Common myeloid progenitor, CD34-positive (primary cell): ENCODE results near the gene DPF3.

Experiments
- CTCF ChIA-PET: fragments of 350-600 bp; sonication (Branson Sonifier 250); formaldehyde crosslinking; loops from one replicate; lab custom pipeline; 2021; ENCODE audit warnings: antibody characterized with exemption; lab: Charles Lee
- POLR2A ChIA-PET: fragments of 350-600 bp; sonication (Branson Sonifier 250); formaldehyde crosslinking; loops from one replicate; lab custom pipeline; 2021; ENCODE audit warnings: antibody characterized with exemption; lab: Charles Lee
- DNase-seq, 3 donors: peaks; one replicate each; pipeline versions ENCODE4 v3.0.0 to v3.0.0-alpha.2; 2013
- H3K27ac ChIP-seq, 2 experiments: 1 replicate in 1 of 2; 2 replicates in 1 of 2; pipeline ENCODE4 v1.7.0; 2013; ENCODE audit warnings: inconsistent platforms in 2 of 2, low read length in 2 of 2, mild to moderate bottlenecking in 2 of 2, low read depth in 1 of 2, moderate library complexity in 1 of 2; ENCODE audit not compliant: severe bottlenecking in 2 of 2, insufficient read depth in 1 of 2, poor library complexity in 1 of 2
- H3K27me3 ChIP-seq, 5 experiments: replicated peaks in 2 of 5; 1 replicate in 3 of 5; 2 replicates in 2 of 5; pipeline versions ENCODE4 v1.6.1 to v1.7.0; 2013; ENCODE audit warnings: low read length in 4 of 5, mild to moderate bottlenecking in 2 of 5, moderate library complexity in 2 of 5, inconsistent platforms in 1 of 5; ENCODE audit not compliant: insufficient read depth in 5 of 5, control insufficient read depth in 4 of 5
- H3K36me3 ChIP-seq, 4 experiments: 1 replicate in 2 of 4; 2 replicates in 2 of 4; pipeline versions ENCODE4 v1.6.1 to v1.7.0; 2013; ENCODE audit warnings: low read length in 3 of 4, control low read depth in 1 of 4, mild to moderate bottlenecking in 1 of 4; ENCODE audit not compliant: control insufficient read depth in 4 of 4, insufficient read depth in 4 of 4
- H3K4me1 ChIP-seq, 4 experiments: 1 replicate in 3 of 4; 2 replicates in 1 of 4; pipeline versions ENCODE4 v1.6.1 to v1.7.1; 2013; ENCODE audit warnings: low read length in 3 of 4, mild to moderate bottlenecking in 3 of 4, control low read depth in 1 of 4, inconsistent platforms in 1 of 4, moderate library complexity in 1 of 4; ENCODE audit not compliant: control insufficient read depth in 4 of 4, insufficient read depth in 4 of 4; ENCODE audit errors: control extremely low read depth in 1 of 4
- H3K4me3 ChIP-seq, 7 experiments: 1 replicate in 4 of 7; 2 replicates in 3 of 7; pipeline versions ENCODE4 v1.5.1 to v1.7.0; 2013; ENCODE audit warnings: mild to moderate bottlenecking in 7 of 7, low read length in 6 of 7, moderate library complexity in 6 of 7, inconsistent platforms in 2 of 7, low read depth in 2 of 7, control low read depth in 1 of 7; ENCODE audit not compliant: insufficient read depth in 4 of 7, control insufficient read depth in 1 of 7; ENCODE audit errors: extremely low read depth in 1 of 7
- H3K9me3 ChIP-seq, 5 experiments: 1 replicate in 4 of 5; 2 replicates in 1 of 5; pipeline versions ENCODE4 v1.6.1 to v1.7.1; 2013; ENCODE audit warnings: low read length in 4 of 5, mild to moderate bottlenecking in 2 of 5, inconsistent platforms in 1 of 5, low read depth in 1 of 5, moderate library complexity in 1 of 5; ENCODE audit not compliant: control insufficient read depth in 4 of 5, insufficient read depth in 2 of 5; ENCODE audit errors: control extremely low read depth in 1 of 5
- WGBS: methylation state at CpG from one replicate; pipeline ENCODE4 v1.1.5; 2013; ENCODE audit not compliant: insufficient coverage; 5-methylcytosine and 5-hydroxymethylcytosine counted together

Gene DPF3

DNA sequence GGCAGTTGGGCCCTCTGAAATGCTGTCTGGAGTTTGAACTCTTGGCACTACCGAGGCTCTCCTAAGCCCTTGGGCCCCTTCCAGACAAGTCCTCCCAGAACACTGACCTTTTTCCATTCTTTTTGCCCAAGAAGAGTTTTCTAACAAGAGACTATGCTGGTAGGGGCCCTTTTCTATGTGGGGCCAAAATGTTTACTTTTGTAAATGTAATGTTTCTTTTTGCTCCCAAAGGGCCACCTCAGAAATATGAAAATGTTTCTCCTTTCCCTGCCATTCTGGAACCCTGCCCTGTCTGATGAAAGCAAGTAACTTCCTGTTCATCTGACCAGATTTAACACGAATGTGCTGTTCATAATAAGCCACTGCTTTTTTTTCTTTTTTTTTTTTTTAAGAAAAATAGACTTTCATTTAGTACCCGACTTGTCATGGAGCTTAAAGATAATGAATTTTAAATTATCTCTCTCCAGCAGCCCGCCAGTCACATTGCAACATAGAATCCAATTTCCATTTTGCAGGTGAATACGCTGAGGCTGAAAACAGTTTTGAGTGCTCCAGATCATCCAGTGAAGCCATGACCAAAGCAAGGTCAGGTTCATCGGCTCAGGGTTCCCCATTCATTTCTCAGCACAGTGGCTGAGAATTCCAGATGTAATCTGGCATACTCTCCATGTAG is 169.9 kb downstream of the DPF3 start:
- WGBS = 91% methylated on average over 4 of the region's 6 CpGs
- ChIA-PET POLR2A (no interaction called here), CTCF (interaction anchor here (0.6 kb wide), 1 partner anchor 98 kb away, joined by 3 read pairs; no protein-coding TSS in a partner anchor)
- Histone ChIP-seq H3K36me3 (no peaks in the 10 kb centered on the region), H3K27ac (no peak overlapping the region), H3K9me3 (peaks cover 0 to 2% (median 0%) of the 10 kb centered on the region in 5 experiments), H3K4me1 (no peaks in the 10 kb centered on the region), H3K27me3 (peaks cover 0 to 7% (median 0%) of the 10 kb centered on the region in 5 experiments), H3K4me3 (no peak overlapping the region)
- no peak for DNase-seq

DNA sequence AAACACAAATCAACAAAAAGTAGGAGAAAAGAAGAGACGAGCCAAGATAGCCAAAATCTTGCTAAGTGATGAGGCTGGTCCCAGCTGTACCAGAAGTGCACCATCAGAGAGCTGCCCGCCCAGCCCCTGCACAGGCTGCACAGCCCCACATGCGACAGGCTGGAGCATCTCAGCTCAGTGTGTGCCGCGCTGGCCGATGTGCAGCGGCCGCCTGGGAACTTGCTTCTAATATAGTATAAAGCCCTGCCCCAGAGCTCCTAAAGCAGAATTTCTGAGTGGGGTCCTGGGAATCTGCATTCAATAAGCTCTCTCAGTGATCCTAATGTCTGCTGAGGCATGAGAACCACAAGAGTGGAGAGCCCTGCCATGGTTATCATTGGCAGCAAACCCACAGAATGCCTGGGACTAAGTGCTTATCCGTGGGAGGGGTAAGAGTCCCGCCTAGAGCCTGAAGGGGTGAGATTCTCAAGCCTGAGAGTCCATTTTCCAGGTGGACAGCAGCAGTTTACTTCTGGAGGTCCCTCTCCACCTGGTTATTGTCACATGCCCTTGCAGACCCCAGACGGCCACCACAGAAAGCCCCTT is 171.6 kb downstream of the DPF3 start:
- 98% methylated on average over 11 of the region's 11 CpGs for WGBS
- peaks cover 0 to 3% (median 0%) of the 10 kb centered on the region in 4 experiments for H3K4me1 ChIP-seq
- CTCF ChIA-PET = no interaction called here
- no peak overlapping the region for H3K4me3 ChIP-seq
- H3K27ac ChIP-seq = no peak overlapping the region
- POLR2A ChIA-PET = no interaction called here
- H3K27me3 ChIP-seq = peaks cover 0 to 5% (median 0%) of the 10 kb centered on the region in 5 experiments
- DNase-seq = no peak
- H3K9me3 ChIP-seq = peaks cover 0 to 2% (median 0%) of the 10 kb centered on the region in 5 experiments
- no peaks in the 10 kb centered on the region for H3K36me3 ChIP-seq

DNA sequence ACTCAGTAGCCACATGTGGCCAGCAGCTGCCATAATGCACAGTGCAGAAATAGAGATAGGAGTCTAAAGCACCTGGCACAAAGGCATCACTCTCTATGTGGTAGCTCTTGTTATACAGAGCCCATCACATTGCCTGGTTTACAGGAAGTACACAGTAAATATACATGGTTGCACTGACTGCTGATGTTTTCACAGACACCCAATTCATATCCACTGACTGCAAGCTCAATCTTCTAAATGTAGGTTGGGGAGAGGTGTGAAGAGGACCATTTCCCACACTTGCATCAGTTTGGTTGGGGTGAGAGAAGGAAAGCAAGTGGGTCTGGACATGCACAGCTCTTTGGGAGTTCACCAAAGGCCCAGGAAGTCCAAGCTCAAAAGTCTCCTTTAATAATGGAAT is 172.8 kb downstream of the DPF3 start:
- Histone ChIP-seq H3K4me1 (peaks cover 0 to 7% (median 2%) of the 10 kb centered on the region in 4 experiments), H3K27me3 (peaks cover 0 to 5% (median 0%) of the 10 kb centered on the region in 5 experiments), H3K36me3 (no peaks in the 10 kb centered on the region), H3K27ac (no peak overlapping the region), H3K4me3 (no peak overlapping the region), H3K9me3 (peaks cover 0 to 2% (median 0%) of the 10 kb centered on the region in 5 experiments)
- CTCF ChIA-PET = interaction anchor here (0.7 kb wide), 1 partner anchor 12 kb away, joined by 5 read pairs; no protein-coding TSS in a partner anchor
- no peak for DNase-seq
- POLR2A ChIA-PET = no interaction called here

DNA sequence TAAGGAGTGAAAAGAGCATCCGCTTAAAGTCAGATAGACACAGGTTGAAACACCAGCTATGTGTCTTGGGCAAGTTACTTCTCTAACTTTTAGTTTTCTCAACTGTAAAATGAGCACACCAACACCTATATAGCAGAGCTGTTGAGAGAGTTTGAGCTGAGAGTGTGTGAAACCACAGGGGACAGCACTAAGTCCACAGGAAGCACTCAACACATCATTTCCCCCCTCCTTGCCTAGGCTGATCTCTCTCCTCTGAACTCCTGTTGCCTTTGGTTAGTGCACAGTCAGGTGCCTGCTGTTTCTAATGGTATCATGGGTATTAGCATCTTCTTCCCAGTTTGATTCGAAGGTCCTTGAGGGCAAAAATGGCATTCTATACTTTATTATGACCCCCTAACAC is 176.7 kb downstream of the DPF3 start:
- Histone ChIP-seq H3K4me1 (peaks cover 2 to 40% (median 31%) of the 10 kb centered on the region in 4 experiments), H3K27me3 (peaks cover 0 to 5% (median 2%) of the 10 kb centered on the region in 5 experiments), H3K36me3 (no peaks in the 10 kb centered on the region), H3K9me3 (peaks cover 0 to 2% (median 0%) of the 10 kb centered on the region in 5 experiments), H3K4me3 (no peak overlapping the region), H3K27ac (no peak overlapping the region)
- whole genome bisulfite sequencing = 88% methylated on average over 2 of the region's 2 CpGs
- POLR2A ChIA-PET = interaction anchor here (0.5 kb wide), 1 partner anchor 54 kb away, joined by 4 read pairs; no protein-coding TSS in a partner anchor
- no peak for DNase-seq
- CTCF ChIA-PET = no interaction called here

DNA sequence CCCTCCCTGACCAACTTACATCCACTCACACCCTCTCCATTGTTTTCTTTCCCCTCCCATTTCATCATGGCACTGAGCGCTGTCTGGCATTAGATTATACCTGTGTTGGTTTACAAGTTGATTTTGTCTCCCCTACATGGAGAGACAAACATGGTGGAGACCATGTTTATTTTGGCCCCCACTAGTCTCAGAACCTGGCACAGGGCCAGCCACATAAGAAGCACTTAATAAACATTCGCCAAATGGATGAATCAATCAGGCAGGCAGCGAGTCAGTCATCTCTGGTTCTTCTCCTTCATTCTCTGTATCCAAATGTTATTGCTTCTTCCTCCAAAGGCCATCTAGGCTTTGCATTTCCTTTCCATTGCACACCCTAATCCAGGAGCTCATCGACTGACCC is 177.4 kb downstream of the DPF3 start:
- WGBS = 100% methylated on average over 3 of the region's 4 CpGs
- no peak overlapping the region for H3K27ac ChIP-seq
- no peaks in the 10 kb centered on the region for H3K36me3 ChIP-seq
- peaks cover 0 to 5% (median 2%) of the 10 kb centered on the region in 5 experiments for H3K27me3 ChIP-seq
- no peak overlapping the region for H3K4me3 ChIP-seq
- peaks cover 0 to 2% (median 0%) of the 10 kb centered on the region in 5 experiments for H3K9me3 ChIP-seq
- no peak for DNase-seq
- POLR2A ChIA-PET = no interaction called here
- CTCF ChIA-PET = no interaction called here
- peaks cover 2 to 40% (median 31%) of the 10 kb centered on the region in 4 experiments for H3K4me1 ChIP-seq

DNA sequence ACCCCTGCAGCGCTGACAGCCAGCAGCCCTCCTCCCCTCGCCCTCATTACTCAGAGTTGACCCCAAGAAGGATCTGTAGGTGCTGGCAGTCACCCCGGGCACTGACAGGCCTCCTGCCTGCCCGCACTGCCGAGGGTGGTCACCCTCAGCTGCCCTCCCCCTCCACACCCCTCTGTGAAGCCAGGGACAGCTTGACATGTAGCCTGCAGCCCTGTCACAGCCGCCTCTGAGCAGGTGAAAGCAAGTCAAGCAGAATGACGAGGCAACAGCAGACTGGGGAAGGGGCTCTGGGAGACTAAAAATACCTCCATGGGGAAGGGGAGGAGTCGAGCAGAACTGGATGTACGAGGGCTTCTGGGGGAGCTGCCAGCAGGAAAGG is 178.1 kb downstream of the DPF3 start:
- ChIA-PET POLR2A (no interaction called here), CTCF (no interaction called here)
- DNase-seq = no peak
- WGBS = 23% methylated on average over 5 of the region's 9 CpGs
- H3K27me3 ChIP-seq = peaks cover 0 to 5% (median 0%) of the 10 kb centered on the region in 5 experiments
- no peak overlapping the region for H3K4me3 ChIP-seq
- no peaks in the 10 kb centered on the region for H3K36me3 ChIP-seq
- H3K27ac ChIP-seq = no peak overlapping the region
- H3K9me3 ChIP-seq = peaks cover 0 to 2% (median 0%) of the 10 kb centered on the region in 5 experiments
- peaks cover 2 to 40% (median 31%) of the 10 kb centered on the region in 4 experiments for H3K4me1 ChIP-seq
